Glutamatergic neuron (in vitro differentiated cells): ENCODE measurements around the gene ZNRF2. TPM values are rescaled to one million over a fixed set of nuclear protein-coding genes. Genes with fewer than 3 reads are reported as not detected.
"Not testable (repeated sequence)": the region's sequence is repeated elsewhere in the genome, so short reads cannot be mapped to it uniquely, and the experiment has no call there.

Source experiments
- DNase-seq: peaks from one replicate; pipeline ENCODE4 v3.0.0; 2022
- H3K27ac Mint-ChIP-seq: one replicate; pipeline ENCODE4 v1.8.0; 2020; ENCODE audit warnings: mild to moderate bottlenecking, mixed read lengths, inconsistent platforms; ENCODE audit not compliant: unreplicated experiment
- H3K27me3 Mint-ChIP-seq: one replicate; pipeline ENCODE4 v1.8.0; 2020; ENCODE audit warnings: mild to moderate bottlenecking, moderate library complexity, mixed read lengths, inconsistent platforms; ENCODE audit not compliant: unreplicated experiment
- H3K36me3 Mint-ChIP-seq: one replicate; pipeline ENCODE4 v1.8.0; 2020; ENCODE audit warnings: mild to moderate bottlenecking, mixed read lengths, inconsistent platforms; ENCODE audit not compliant: unreplicated experiment
- H3K4me1 Mint-ChIP-seq: one replicate; pipeline ENCODE4 v1.8.0; 2020; ENCODE audit warnings: mild to moderate bottlenecking, low read depth, mixed read lengths, inconsistent platforms; ENCODE audit not compliant: unreplicated experiment
- H3K4me3 Mint-ChIP-seq: one replicate; pipeline ENCODE4 v1.8.0; 2020; ENCODE audit warnings: mild to moderate bottlenecking, mixed read lengths, inconsistent platforms; ENCODE audit not compliant: unreplicated experiment
- H3K9me3 Mint-ChIP-seq: one replicate; pipeline ENCODE4 v1.8.0; 2020; ENCODE audit warnings: mild to moderate bottlenecking, moderate library complexity, mixed read lengths, inconsistent platforms; ENCODE audit not compliant: unreplicated experiment
- CTCF ChIP-seq: fragments of 200-600 bp; sonication (generic); IDR thresholded peaks from one replicate; pipeline ENCODE4 v1.5.0; 2021; ENCODE audit not compliant: partially characterized antibody, unreplicated experiment
- total RNA-seq: library from RNA; stranded (reverse); fragmentation: NEBNext Ultra II Directional; extraction: Animal tissue kit (Norgen Biotek cat#: 25700); gene quantifications from one replicate; pipeline ENCODE4 v1.2.1, GENCODE V29; 2021; ENCODE audit not compliant: unreplicated experiment

ZNRF2 gene
- total RNA-seq, 1 donor from 2014 or later = 16.7 TPM

- Mint-ChIP-seq H3K4me1 (peaks cover 32% of the 10 kb centered on the region), H3K27ac (peak overlapping the region; percentile 56)
Measured at GRCh38 chr7:30285536-30286284, 1.3 kb downstream of the ZNRF2 start.

GRCh38 chr7:30286749-30287148 lies 2.4 kb downstream of the ZNRF2 start:
- peaks cover 9% of the 10 kb centered on the region for H3K27me3 Mint-ChIP-seq
- peak overlapping the region; percentile 92 for H3K4me3 Mint-ChIP-seq
- H3K9me3 Mint-ChIP-seq = peaks cover 11% of the 10 kb centered on the region
- TF ChIP-seq CTCF = no peak
- H3K27ac Mint-ChIP-seq = peak overlapping the region; percentile 56
- no peaks in the 10 kb centered on the region for H3K36me3 Mint-ChIP-seq
- H3K4me1 Mint-ChIP-seq = peaks cover 30% of the 10 kb centered on the region
- no peak for DNase-seq

More at GRCh38 chr7:30285536-30286284, 1.3 kb downstream of the ZNRF2 start:
- Mint-ChIP-seq H3K4me3 (peak overlapping the region; percentile 92), H3K36me3 (no peaks in the 10 kb centered on the region), H3K27me3 (peaks cover 11% of the 10 kb centered on the region), H3K9me3 (peaks cover 11% of the 10 kb centered on the region)
- no peak for TF ChIP-seq CTCF
- peak; percentile 36 for DNase-seq

GRCh38 chr7:30287625-30288024 lies 3.2 kb downstream of the ZNRF2 start:
- not testable (repeated sequence) for DNase-seq, H3K27ac Mint-ChIP-seq, H3K36me3 Mint-ChIP-seq, H3K27me3 Mint-ChIP-seq
- Mint-ChIP-seq H3K4me1 (peaks cover 30% of the 10 kb centered on the region), H3K4me3 (peak overlapping the region; percentile 78), H3K9me3 (peaks cover 11% of the 10 kb centered on the region)

- H3K27ac Mint-ChIP-seq, DNase-seq, H3K27me3 Mint-ChIP-seq, H3K9me3 Mint-ChIP-seq, H3K36me3 Mint-ChIP-seq, H3K4me3 Mint-ChIP-seq: not testable (repeated sequence)
- H3K4me1 Mint-ChIP-seq = peaks cover 30% of the 10 kb centered on the region
Measured at GRCh38 chr7:30289634-30290033, 5.2 kb downstream of the ZNRF2 start.

GRCh38 chr7:30290317-30290716 lies 5.9 kb downstream of the ZNRF2 start:
- not testable (repeated sequence) for H3K4me3 Mint-ChIP-seq, DNase-seq, H3K27me3 Mint-ChIP-seq, H3K36me3 Mint-ChIP-seq, H3K27ac Mint-ChIP-seq, H3K9me3 Mint-ChIP-seq
- H3K4me1 Mint-ChIP-seq = peaks cover 33% of the 10 kb centered on the region

GRCh38 chr7:30292416-30293038 lies 8.1 kb downstream of the ZNRF2 start:
- not testable (repeated sequence) for H3K9me3 Mint-ChIP-seq, H3K4me3 Mint-ChIP-seq, DNase-seq, H3K27ac Mint-ChIP-seq, H3K27me3 Mint-ChIP-seq, H3K36me3 Mint-ChIP-seq
- H3K4me1 Mint-ChIP-seq = peaks cover 25% of the 10 kb centered on the region

- not testable (repeated sequence) for H3K36me3 Mint-ChIP-seq, H3K27ac Mint-ChIP-seq, H3K4me3 Mint-ChIP-seq, H3K9me3 Mint-ChIP-seq, H3K4me1 Mint-ChIP-seq, DNase-seq, H3K27me3 Mint-ChIP-seq
Measured at GRCh38 chr7:30296304-30296703, 11.9 kb downstream of the ZNRF2 start.

GRCh38 chr7:30297499-30297898 lies 13.1 kb downstream of the ZNRF2 start:
- not testable (repeated sequence) for H3K4me3 Mint-ChIP-seq, DNase-seq, H3K4me1 Mint-ChIP-seq, H3K36me3 Mint-ChIP-seq, H3K9me3 Mint-ChIP-seq, H3K27ac Mint-ChIP-seq, H3K27me3 Mint-ChIP-seq

- not testable (repeated sequence) for DNase-seq, H3K36me3 Mint-ChIP-seq, H3K4me3 Mint-ChIP-seq, H3K9me3 Mint-ChIP-seq, H3K27ac Mint-ChIP-seq, H3K27me3 Mint-ChIP-seq
- peaks cover 11% of the 10 kb centered on the region for H3K4me1 Mint-ChIP-seq
Measured at GRCh38 chr7:30298409-30298808, 14.0 kb downstream of the ZNRF2 start.
